GM23338 (cell line): ENCODE results near the gene SOX13.

ENCODE experiments used
- CREB1 ChIP-seq: fragments of 250-450 bp; sonication (Bioruptor Pico); IDR thresholded peaks from 2 replicates; pipeline ENCODE4 v1.5.0; 2020; ENCODE audit warnings: low read depth, mild to moderate bottlenecking, moderate library complexity
- CTCF ChIP-seq, 2 experiments: fragments of 200-600 bp in 1 of 2; sonication (generic) in 1 of 2; conservative IDR thresholded peaks; 2 replicates each; pipeline versions ENCODE4 v1.5.1 to v1.6.1; 2016 to 2017; ENCODE audit warnings: antibody characterized with exemption in 2 of 2, low read depth in 2 of 2, mild to moderate bottlenecking in 2 of 2, moderate library complexity in 1 of 2
- EZH2 ChIP-seq: fragments of 200-600 bp; sonication (generic); IDR thresholded peaks from one replicate; pipeline ENCODE4 v1.8.0; 2017; ENCODE audit warnings: antibody characterized with exemption, mild to moderate bottlenecking, low read depth; ENCODE audit not compliant: unreplicated experiment
- EZH2phosphoT487 ChIP-seq: fragments of 200-600 bp; sonication (generic); IDR thresholded peaks from one replicate; pipeline ENCODE4 v1.8.1; 2018; ENCODE audit warnings: antibody characterized with exemption; ENCODE audit not compliant: unreplicated experiment
- JUNB ChIP-seq: IDR thresholded peaks from one replicate; pipeline ENCODE4 v1.6.1; 2016; ENCODE audit warnings: antibody characterized with exemption; ENCODE audit not compliant: unreplicated experiment
- POLR2AphosphoS5 ChIP-seq: IDR thresholded peaks from 2 replicates; pipeline ENCODE4 v1.6.1; 2016; ENCODE audit warnings: antibody characterized with exemption, low read depth
- REST ChIP-seq: IDR thresholded peaks from one replicate; pipeline ENCODE4 v1.6.1; 2018; ENCODE audit warnings: antibody characterized with exemption; ENCODE audit not compliant: unreplicated experiment

- TF ChIP-seq REST = no peak
- TF ChIP-seq CTCF (conservative IDR thresholded peaks at IDR 0.05; ENCODE audit: low read depth in 2 of 2) = no peak
- no peak for TF ChIP-seq EZH2phosphoT487
- TF ChIP-seq EZH2 = no peak
- TF ChIP-seq POLR2AphosphoS5 = no peak; the same call in 1 of the 2 replicates
- no peak for TF ChIP-seq JUNB
- no peak for TF ChIP-seq CREB1
Measured at GRCh38 chr1:204125759-204126351, 52.9 kb downstream of the SOX13 start.
